ENCODE measurements around the gene PDCD10.

Gene PDCD10

DNA sequence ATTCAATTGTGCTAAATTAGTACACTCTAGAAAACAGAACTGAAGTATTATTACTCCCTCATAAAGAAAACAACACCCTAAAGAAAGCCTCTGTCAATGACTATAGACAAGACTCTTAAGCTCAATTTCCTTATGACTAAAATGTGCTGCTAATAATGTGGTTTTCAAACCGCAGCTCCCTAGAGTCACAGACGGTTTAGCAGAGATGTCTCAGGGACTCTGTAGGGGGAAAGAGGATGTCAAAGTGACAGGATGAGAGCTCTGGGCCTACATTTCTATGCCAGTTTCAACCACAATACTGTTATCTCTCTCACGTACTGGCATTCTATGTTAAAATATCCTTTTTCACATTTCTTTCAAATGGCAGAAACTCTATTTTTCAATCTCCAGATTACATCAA is 43.3 kb downstream of the PDCD10 start:
- Histone ChIP-seq H3K4me1 (ENCODE audit: control insufficient read depth in 2 of 2, insufficient read depth in 2 of 2, low read length in 2 of 2) (no peaks in the 10 kb centered on the region), H3K9me3 (ENCODE audit: control insufficient read depth in 2 of 2, low read length in 2 of 2) (no peaks in the 10 kb centered on the region), H3K27me3 (ENCODE audit: control insufficient read depth in 2 of 2, insufficient read depth in 2 of 2, low read length in 2 of 2) (no peaks in the 10 kb centered on the region), H3K27ac (ENCODE audit: low read depth in 2 of 2, low read length in 2 of 2) (no peak overlapping the region), H3K36me3 (ENCODE audit: control insufficient read depth in 2 of 2, insufficient read depth in 2 of 2, low read length in 2 of 2) (peaks cover 28 to 31% of the 10 kb centered on the region in 2 donors), H3K9ac (ENCODE audit: low read depth in 1 of 2, low read length in 2 of 2) (no peak overlapping the region), H3K4me3 (ENCODE audit: low read length in 2 of 2) (no peak overlapping the region)

DNA sequence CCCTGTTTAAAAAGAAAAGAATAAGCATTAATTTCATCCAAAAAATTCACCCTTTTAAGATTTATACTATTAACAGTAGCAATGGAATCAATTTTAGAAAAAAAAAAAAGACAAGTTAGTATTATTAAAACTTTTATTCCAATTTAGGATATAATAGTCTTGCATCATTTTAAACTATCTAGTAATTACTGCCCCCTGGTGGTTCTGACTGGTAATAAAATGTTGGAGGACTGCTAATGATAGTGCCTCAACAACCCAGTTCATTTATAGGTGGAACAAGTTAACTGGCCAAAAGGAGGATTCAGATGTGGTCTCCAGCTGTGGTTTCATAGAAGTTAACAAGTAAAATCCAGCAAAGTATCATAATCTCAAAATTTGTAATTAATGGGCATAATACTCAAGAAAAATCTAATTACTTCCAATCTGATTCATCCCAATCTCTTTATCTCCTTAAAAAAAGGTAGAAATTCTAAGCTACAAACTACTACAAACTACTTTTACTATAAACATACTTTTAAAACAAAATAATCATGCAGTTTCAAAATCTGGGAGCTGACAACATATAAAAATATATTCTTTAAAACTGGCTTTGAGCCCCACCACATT is 50.2 kb downstream of the PDCD10 start:
- H3K4me3 ChIP-seq (ENCODE audit: low read length in 2 of 2): no peak overlapping the region
- H3K27ac ChIP-seq (ENCODE audit: low read depth in 2 of 2, low read length in 2 of 2): no peak overlapping the region
- no peaks in the 10 kb centered on the region for H3K4me1 ChIP-seq (ENCODE audit: control insufficient read depth in 2 of 2, insufficient read depth in 2 of 2, low read length in 2 of 2)
- H3K36me3 ChIP-seq (ENCODE audit: control insufficient read depth in 2 of 2, insufficient read depth in 2 of 2, low read length in 2 of 2): peaks cover 16 to 28% of the 10 kb centered on the region in 2 donors
- no peak overlapping the region for H3K9ac ChIP-seq (ENCODE audit: low read depth in 1 of 2, low read length in 2 of 2)
- no peaks in the 10 kb centered on the region for H3K9me3 ChIP-seq (ENCODE audit: control insufficient read depth in 2 of 2, low read length in 2 of 2)
- no peaks in the 10 kb centered on the region for H3K27me3 ChIP-seq (ENCODE audit: control insufficient read depth in 2 of 2, insufficient read depth in 2 of 2, low read length in 2 of 2)

DNA sequence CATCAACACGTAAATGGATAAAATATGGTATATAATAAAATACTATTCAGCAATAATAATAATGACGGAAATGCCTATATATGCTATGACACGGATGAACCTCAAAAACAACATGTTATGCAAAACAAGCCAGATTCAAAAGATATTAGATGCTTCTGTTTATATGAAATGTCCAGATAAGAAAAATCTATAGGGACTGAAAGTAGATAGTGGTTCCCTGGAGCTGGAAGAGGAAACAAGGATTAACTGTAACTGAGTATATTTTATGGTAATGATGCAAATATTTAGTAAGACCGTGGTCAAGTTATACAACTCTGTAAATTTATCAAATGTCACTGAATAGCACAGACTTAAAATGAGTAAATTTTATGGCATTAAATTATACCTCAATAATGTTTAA is 55.2 kb downstream of the PDCD10 start:
- H3K4me3 ChIP-seq (ENCODE audit: low read length in 2 of 2): no peak overlapping the region
- no peak overlapping the region for H3K9ac ChIP-seq (ENCODE audit: low read depth in 1 of 2, low read length in 2 of 2)
- no peak overlapping the region for H3K27ac ChIP-seq (ENCODE audit: low read depth in 2 of 2, low read length in 2 of 2)
- H3K36me3 ChIP-seq (ENCODE audit: control insufficient read depth in 2 of 2, insufficient read depth in 2 of 2, low read length in 2 of 2): peaks cover 25 to 31% of the 10 kb centered on the region in 2 donors
- peaks cover 0 to 7% of the 10 kb centered on the region in 2 donors for H3K9me3 ChIP-seq (ENCODE audit: control insufficient read depth in 2 of 2, low read length in 2 of 2)
- H3K4me1 ChIP-seq (ENCODE audit: control insufficient read depth in 2 of 2, insufficient read depth in 2 of 2, low read length in 2 of 2): no peaks in the 10 kb centered on the region
- H3K27me3 ChIP-seq (ENCODE audit: control insufficient read depth in 2 of 2, insufficient read depth in 2 of 2, low read length in 2 of 2): no peaks in the 10 kb centered on the region

DNA sequence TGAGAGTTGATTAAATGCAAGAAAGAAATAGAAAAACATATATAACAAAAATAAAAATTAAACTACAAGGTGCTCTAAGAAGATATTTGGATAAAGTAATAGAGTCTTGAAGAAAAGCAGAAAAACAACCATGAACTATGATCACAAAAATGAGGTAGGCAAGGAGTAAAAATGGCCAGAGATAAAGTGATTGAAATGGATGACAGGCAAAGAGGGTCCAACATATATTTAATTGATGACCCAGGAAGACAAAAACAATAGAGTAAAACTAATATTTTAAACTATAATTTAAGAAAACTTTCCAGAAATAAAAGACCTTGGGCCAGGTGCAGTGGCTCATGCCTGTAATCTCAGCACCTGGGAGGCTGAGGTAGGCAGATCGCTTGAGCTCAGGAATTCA is 58.8 kb downstream of the PDCD10 start:
- H3K4me1 ChIP-seq (ENCODE audit: control insufficient read depth in 2 of 2, insufficient read depth in 2 of 2, low read length in 2 of 2): no peaks in the 10 kb centered on the region
- H3K9me3 ChIP-seq (ENCODE audit: control insufficient read depth in 2 of 2, low read length in 2 of 2): peaks cover 0 to 7% of the 10 kb centered on the region in 2 donors
- H3K27ac ChIP-seq (ENCODE audit: low read depth in 2 of 2, low read length in 2 of 2): no peak overlapping the region
- H3K9ac ChIP-seq (ENCODE audit: low read depth in 1 of 2, low read length in 2 of 2): no peak overlapping the region
- H3K27me3 ChIP-seq (ENCODE audit: control insufficient read depth in 2 of 2, insufficient read depth in 2 of 2, low read length in 2 of 2): no peaks in the 10 kb centered on the region
- H3K4me3 ChIP-seq (ENCODE audit: low read length in 2 of 2): no peak overlapping the region
- H3K36me3 ChIP-seq (ENCODE audit: control insufficient read depth in 2 of 2, insufficient read depth in 2 of 2, low read length in 2 of 2): peaks cover 25 to 28% of the 10 kb centered on the region in 2 donors

DNA sequence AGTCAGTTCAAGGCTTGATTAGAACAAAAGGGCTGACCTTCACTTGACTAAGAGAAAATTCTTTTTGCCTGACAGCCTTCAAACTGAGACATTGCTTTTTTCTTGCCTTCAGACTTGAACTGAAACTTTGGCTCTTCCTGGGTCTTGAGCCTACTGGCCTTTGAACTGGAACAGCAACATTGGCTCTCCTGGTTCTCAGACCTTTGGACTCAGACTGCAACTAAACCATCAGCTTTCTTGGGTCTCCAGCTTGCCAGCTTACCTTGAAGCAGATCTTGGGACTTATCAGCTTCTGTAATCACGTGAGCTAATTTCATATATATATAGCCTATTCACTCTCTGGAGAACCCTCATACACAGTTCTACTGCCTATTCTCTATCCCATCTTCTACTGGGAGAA is 61.5 kb downstream of the PDCD10 start:
- Histone ChIP-seq H3K4me1 (ENCODE audit: control insufficient read depth in 2 of 2, insufficient read depth in 2 of 2, low read length in 2 of 2) (no peaks in the 10 kb centered on the region), H3K27ac (ENCODE audit: low read depth in 2 of 2, low read length in 2 of 2) (no peak overlapping the region), H3K9me3 (ENCODE audit: control insufficient read depth in 2 of 2, low read length in 2 of 2) (peaks cover 0 to 7% of the 10 kb centered on the region in 2 donors), H3K27me3 (ENCODE audit: control insufficient read depth in 2 of 2, insufficient read depth in 2 of 2, low read length in 2 of 2) (no peaks in the 10 kb centered on the region), H3K9ac (ENCODE audit: low read depth in 1 of 2, low read length in 2 of 2) (no peak overlapping the region), H3K4me3 (ENCODE audit: low read length in 2 of 2) (no peak overlapping the region), H3K36me3 (ENCODE audit: control insufficient read depth in 2 of 2, insufficient read depth in 2 of 2, low read length in 2 of 2) (peaks cover 21 to 24% of the 10 kb centered on the region in 2 donors)

DNA sequence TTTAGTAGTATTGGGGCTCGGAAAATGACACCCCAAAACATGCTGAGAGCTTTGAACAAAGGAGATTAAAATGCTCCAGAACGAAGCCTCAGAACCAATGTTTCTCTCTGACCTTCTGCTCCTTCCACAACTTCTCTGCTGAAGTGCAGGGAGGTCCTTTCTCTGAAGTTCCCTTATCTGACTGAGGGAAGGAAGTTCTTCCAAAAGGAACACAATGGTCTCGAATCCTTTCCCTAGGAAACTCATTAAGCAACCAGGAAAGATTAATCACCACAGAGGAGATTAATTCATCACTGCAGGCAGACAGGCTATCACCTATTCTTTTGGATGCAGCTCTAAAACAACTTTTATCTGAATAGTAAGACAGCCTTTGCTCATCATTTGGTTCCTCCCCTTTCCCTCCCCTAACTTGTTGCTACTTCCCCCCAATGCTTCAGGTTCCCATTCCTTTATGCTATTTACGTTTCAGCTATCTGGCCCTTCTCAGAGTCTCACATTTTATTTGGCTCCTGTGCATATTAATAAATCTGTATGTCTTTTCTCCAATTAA is 62.7 kb downstream of the PDCD10 start:
- Histone ChIP-seq H3K9ac (ENCODE audit: low read depth in 1 of 2, low read length in 2 of 2) (no peak overlapping the region), H3K27me3 (ENCODE audit: control insufficient read depth in 2 of 2, insufficient read depth in 2 of 2, low read length in 2 of 2) (no peaks in the 10 kb centered on the region), H3K36me3 (ENCODE audit: control insufficient read depth in 2 of 2, insufficient read depth in 2 of 2, low read length in 2 of 2) (peaks cover 21 to 24% of the 10 kb centered on the region in 2 donors), H3K4me3 (ENCODE audit: low read length in 2 of 2) (no peak overlapping the region), H3K27ac (ENCODE audit: low read depth in 2 of 2, low read length in 2 of 2) (no peak overlapping the region), H3K4me1 (ENCODE audit: control insufficient read depth in 2 of 2, insufficient read depth in 2 of 2, low read length in 2 of 2) (no peaks in the 10 kb centered on the region), H3K9me3 (ENCODE audit: control insufficient read depth in 2 of 2, low read length in 2 of 2) (peaks cover 0 to 7% of the 10 kb centered on the region in 2 donors)

DNA sequence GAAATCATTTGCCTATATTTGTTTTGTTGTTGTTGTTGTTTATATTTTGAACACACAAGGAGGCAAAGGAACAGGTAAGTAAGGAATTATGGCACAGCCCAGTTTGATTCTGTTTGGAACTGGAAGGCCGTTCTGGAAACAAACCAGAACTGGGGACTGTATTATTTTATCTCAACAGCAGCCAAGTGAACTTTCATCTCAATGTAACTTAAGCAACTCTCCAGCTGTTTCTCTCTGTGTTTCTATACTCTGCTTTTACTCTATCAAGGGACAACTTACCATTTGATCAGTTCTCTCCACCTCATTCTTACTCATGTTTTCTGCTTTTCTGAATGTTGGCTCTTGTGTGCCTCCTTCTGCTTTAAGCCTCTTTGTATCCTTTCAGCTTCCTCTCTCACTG is 65.0 kb downstream of the PDCD10 start:
- H3K9ac ChIP-seq (ENCODE audit: low read depth in 1 of 2, low read length in 2 of 2): no peak overlapping the region
- H3K27me3 ChIP-seq (ENCODE audit: control insufficient read depth in 2 of 2, insufficient read depth in 2 of 2, low read length in 2 of 2): no peaks in the 10 kb centered on the region
- peaks cover 7 to 8% of the 10 kb centered on the region in 2 donors for H3K36me3 ChIP-seq (ENCODE audit: control insufficient read depth in 2 of 2, insufficient read depth in 2 of 2, low read length in 2 of 2)
- no peak overlapping the region for H3K27ac ChIP-seq (ENCODE audit: low read depth in 2 of 2, low read length in 2 of 2)
- no peaks in the 10 kb centered on the region for H3K9me3 ChIP-seq (ENCODE audit: control insufficient read depth in 2 of 2, low read length in 2 of 2)
- H3K4me3 ChIP-seq (ENCODE audit: low read length in 2 of 2): no peak overlapping the region
- H3K4me1 ChIP-seq (ENCODE audit: control insufficient read depth in 2 of 2, insufficient read depth in 2 of 2, low read length in 2 of 2): no peaks in the 10 kb centered on the region

DNA sequence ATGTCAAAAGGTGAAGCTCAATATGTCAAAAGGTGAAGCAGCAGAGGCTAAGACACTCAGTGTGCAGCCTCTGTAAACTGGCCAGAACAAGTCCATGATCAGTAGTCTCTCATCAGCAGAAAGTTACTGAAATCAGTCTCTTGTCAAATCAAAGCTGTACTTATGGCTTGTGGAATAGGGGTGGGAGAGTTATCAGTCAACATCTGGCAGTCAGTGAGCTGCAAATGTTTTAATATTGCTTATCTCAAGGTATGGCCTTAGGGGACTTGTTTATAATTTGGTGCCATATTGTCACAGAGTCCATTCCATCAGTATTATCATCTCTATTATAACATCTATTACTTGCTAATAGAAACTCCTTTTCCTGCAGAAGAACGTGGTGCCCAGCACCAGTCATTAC is 66.0 kb downstream of the PDCD10 start:
- no peak overlapping the region for H3K9ac ChIP-seq (ENCODE audit: low read depth in 1 of 2, low read length in 2 of 2)
- H3K9me3 ChIP-seq (ENCODE audit: control insufficient read depth in 2 of 2, low read length in 2 of 2): no peaks in the 10 kb centered on the region
- peaks cover 3 to 4% of the 10 kb centered on the region in 2 donors for H3K36me3 ChIP-seq (ENCODE audit: control insufficient read depth in 2 of 2, insufficient read depth in 2 of 2, low read length in 2 of 2)
- no peak overlapping the region for H3K27ac ChIP-seq (ENCODE audit: low read depth in 2 of 2, low read length in 2 of 2)
- H3K4me3 ChIP-seq (ENCODE audit: low read length in 2 of 2): no peak overlapping the region
- no peaks in the 10 kb centered on the region for H3K27me3 ChIP-seq (ENCODE audit: control insufficient read depth in 2 of 2, insufficient read depth in 2 of 2, low read length in 2 of 2)
- no peaks in the 10 kb centered on the region for H3K4me1 ChIP-seq (ENCODE audit: control insufficient read depth in 2 of 2, insufficient read depth in 2 of 2, low read length in 2 of 2)

DNA sequence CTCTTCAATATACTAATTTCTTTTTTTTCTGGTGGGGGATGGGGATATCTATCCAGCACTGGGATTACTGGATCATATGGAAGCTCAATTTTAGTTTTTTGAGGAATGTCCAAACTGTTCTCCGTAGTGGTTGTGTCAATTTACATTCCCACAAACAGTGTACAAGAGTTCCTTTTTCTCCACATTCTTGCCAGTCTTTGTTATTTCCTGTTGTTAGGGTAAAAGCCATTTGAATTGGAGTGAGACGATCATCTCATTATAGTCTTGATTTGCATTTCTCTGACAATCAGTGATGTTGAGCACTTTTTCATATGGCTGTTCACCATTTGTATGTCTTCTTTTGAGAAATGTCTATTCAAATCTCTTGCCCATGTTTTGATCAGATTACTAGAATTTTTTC is 68.1 kb downstream of the PDCD10 start:
- H3K9me3 ChIP-seq (ENCODE audit: control insufficient read depth in 2 of 2, low read length in 2 of 2): no peaks in the 10 kb centered on the region
- no peak overlapping the region for H3K4me3 ChIP-seq (ENCODE audit: low read length in 2 of 2)
- no peaks in the 10 kb centered on the region for H3K27me3 ChIP-seq (ENCODE audit: control insufficient read depth in 2 of 2, insufficient read depth in 2 of 2, low read length in 2 of 2)

DNA sequence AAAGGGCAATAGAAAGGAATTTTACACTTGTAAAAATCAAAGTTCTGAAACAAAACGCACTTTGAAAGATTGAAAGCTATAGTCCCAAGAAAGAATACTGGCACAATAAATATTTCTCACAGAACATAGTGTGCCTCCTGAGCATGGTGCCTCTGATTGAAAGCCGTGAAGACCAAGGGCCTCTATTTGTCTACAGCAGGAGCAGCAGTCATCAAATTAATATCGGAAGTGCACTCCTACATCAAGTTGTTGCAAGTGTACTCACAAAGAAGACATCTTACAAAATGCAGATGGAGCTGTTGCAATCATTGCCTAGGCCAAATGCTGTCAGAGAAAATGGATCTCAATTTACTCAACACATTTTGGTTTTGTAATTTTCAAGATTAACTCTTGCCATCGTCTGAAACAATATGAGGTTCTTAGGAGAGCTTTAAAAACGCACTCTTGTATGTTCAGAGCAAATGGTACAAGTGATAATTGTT is 71.7 kb downstream of the PDCD10 start:
- Histone ChIP-seq H3K27me3 (ENCODE audit: control insufficient read depth in 2 of 2, insufficient read depth in 2 of 2, low read length in 2 of 2) (no peaks in the 10 kb centered on the region), H3K9ac (ENCODE audit: low read depth in 1 of 2, low read length in 2 of 2) (no peak overlapping the region), H3K4me3 (ENCODE audit: low read length in 2 of 2) (no peak overlapping the region), H3K27ac (ENCODE audit: low read depth in 2 of 2, low read length in 2 of 2) (no peak overlapping the region), H3K36me3 (ENCODE audit: control insufficient read depth in 2 of 2, insufficient read depth in 2 of 2, low read length in 2 of 2) (no peaks in the 10 kb centered on the region), H3K9me3 (ENCODE audit: control insufficient read depth in 2 of 2, low read length in 2 of 2) (no peaks in the 10 kb centered on the region), H3K4me1 (ENCODE audit: control insufficient read depth in 2 of 2, insufficient read depth in 2 of 2, low read length in 2 of 2) (no peaks in the 10 kb centered on the region)

More for the DNA sequence above, 68.1 kb downstream of the PDCD10 start:
- Histone ChIP-seq H3K36me3 (ENCODE audit: control insufficient read depth in 2 of 2, insufficient read depth in 2 of 2, low read length in 2 of 2) (no peaks in the 10 kb centered on the region), H3K4me1 (ENCODE audit: control insufficient read depth in 2 of 2, insufficient read depth in 2 of 2, low read length in 2 of 2) (no peaks in the 10 kb centered on the region), H3K9ac (ENCODE audit: low read depth in 1 of 2, low read length in 2 of 2) (no peak overlapping the region), H3K27ac (ENCODE audit: low read depth in 2 of 2, low read length in 2 of 2) (no peak overlapping the region)

Measured in mucosa of rectum (tissue), 2 donors.